K562 (cell line): ENCODE measurements around the gene ZNF598. TPM values are rescaled to one million over a fixed set of nuclear protein-coding genes. Genes with fewer than 3 reads are reported as not detected.
A peak's percentile ranks its signal among the peaks of the same experiment; 100 is the strongest.

Experiments used
- CHCHD3 ChIP-seq: fragments of 250-450 bp; sonication (Bioruptor Pico); IDR thresholded peaks from 2 replicates; pipeline ENCODE4 v2.1.2; 2022; ENCODE audit warnings: mild to moderate bottlenecking
- CSDE1 ChIP-seq, 2 experiments: fragments of 450-650 bp; IDR thresholded peaks; 2 replicates each; pipeline ENCODE4 v1.6.1; 2016; ENCODE audit warnings: mild to moderate bottlenecking in 1 of 2
- ESRRB ChIP-seq: fragments of 250-450 bp; sonication (Bioruptor Pico); IDR thresholded peaks from 2 replicates; pipeline ENCODE4 v1.5.0; 2020; ENCODE audit warnings: mild to moderate bottlenecking, moderate library complexity, borderline replicate concordance
- FOXP1 ChIP-seq: sonication (generic); formaldehyde crosslinking; IDR thresholded peaks from 2 replicates; pipeline ENCODE4 v1.8.0; 2022; ENCODE audit warnings: mild to moderate bottlenecking, missing genetic modification reagents
- GATAD2A ChIP-seq: fragments of 450-650 bp; IDR thresholded peaks from 2 replicates; pipeline ENCODE4 v1.6.1; 2017
- HNRNPLL ChIP-seq: fragments of 200-400 bp; formaldehyde crosslinking; IDR thresholded peaks from 2 replicates; pipeline ENCODE4 v1.6.1; 2017; ENCODE audit warnings: low read length, low read depth, mild to moderate bottlenecking; ENCODE audit not compliant: poor library complexity, severe bottlenecking
- KAT7 ChIP-seq: sonication (generic); formaldehyde crosslinking; IDR thresholded peaks from 2 replicates; pipeline ENCODE4 v1.8.0; 2022; ENCODE audit warnings: missing genetic modification reagents, mild to moderate bottlenecking, borderline replicate concordance
- LCOR ChIP-seq: sonication (generic); formaldehyde crosslinking; IDR thresholded peaks from 2 replicates; pipeline ENCODE4 v1.8.0; 2022; ENCODE audit warnings: mild to moderate bottlenecking, missing genetic modification reagents
- MAFF ChIP-seq: IDR thresholded peaks from 2 replicates; pipeline ENCODE4 v1.6.1; 2012; ENCODE audit warnings: low read length, improper control_type of control experiment
- MYBL2 ChIP-seq, 2 experiments: fragments of 450-650 bp in 1 of 2; sonication (generic) in 1 of 2; formaldehyde crosslinking in 1 of 2; IDR thresholded peaks; 2 replicates each; pipeline versions ENCODE4 v1.6.1 to v1.8.1; 2017 to 2022; ENCODE audit warnings: borderline replicate concordance in 1 of 2, inconsistent platforms in 1 of 2, low read depth in 1 of 2, mild to moderate bottlenecking in 1 of 2, missing genetic modification reagents in 1 of 2, moderate library complexity in 1 of 2
- NFIX ChIP-seq: fragments of 250-450 bp; sonication (Bioruptor Pico); IDR thresholded peaks from 2 replicates; pipeline ENCODE4 v1.4.0; 2020; ENCODE audit warnings: low read depth, mild to moderate bottlenecking, moderate library complexity
- NFRKB ChIP-seq: fragments of 450-650 bp; IDR thresholded peaks from 2 replicates; pipeline ENCODE4 v1.6.1; 2016; ENCODE audit warnings: low read depth
- PCBP1 ChIP-seq: fragments of 200-400 bp; formaldehyde crosslinking; IDR thresholded peaks from 2 replicates; pipeline ENCODE4 v1.6.1; 2018; ENCODE audit warnings: mild to moderate bottlenecking, low read depth, low read length; ENCODE audit not compliant: poor library complexity, severe bottlenecking
- PHF20 ChIP-seq: fragments of 450-650 bp; IDR thresholded peaks from 2 replicates; pipeline ENCODE4 v1.6.1; 2018; ENCODE audit not compliant: partially characterized antibody
- RBM25 ChIP-seq: fragments of 200-400 bp; formaldehyde crosslinking; IDR thresholded peaks from 2 replicates; pipeline ENCODE4 v1.6.1; 2018; ENCODE audit warnings: low read length, low read depth, moderate library complexity; ENCODE audit not compliant: severe bottlenecking
- RBM39 ChIP-seq: fragments of 200-400 bp; formaldehyde crosslinking; optimal IDR thresholded peaks from 2 replicates; pipeline ENCODE3; 2018; ENCODE audit warnings: low read depth, low read length
- SAP30 ChIP-seq: fragments of 200-600 bp; sonication (generic); IDR thresholded peaks from 2 replicates; pipeline ENCODE4 v1.6.1; 2012; ENCODE audit warnings: borderline replicate concordance, low read depth, mild to moderate bottlenecking, moderate library complexity, low read length, control low read depth, inconsistent platforms; ENCODE audit not compliant: insufficient read depth, poor library complexity, severe bottlenecking
- SETDB1 ChIP-seq: IDR thresholded peaks from one replicate; pipeline ENCODE4 v1.6.1; 2012; ENCODE audit warnings: low read length, control low read depth, inconsistent platforms
- SP2 ChIP-seq: IDR thresholded peaks from 2 replicates; pipeline ENCODE4 v1.6.1; 2011; ENCODE audit warnings: mild to moderate bottlenecking, low read depth, low read length, moderate library complexity; ENCODE audit not compliant: poor library complexity, severe bottlenecking; ENCODE audit errors: extremely low read depth
- TAF15 ChIP-seq: fragments of 200-400 bp; formaldehyde crosslinking; IDR thresholded peaks from 2 replicates; pipeline ENCODE4 v1.6.1; 2017; ENCODE audit warnings: mild to moderate bottlenecking, low read depth, low read length, moderate library complexity
- TEAD4 ChIP-seq, 2 experiments: sonication (generic) in 1 of 2; formaldehyde crosslinking in 1 of 2; IDR thresholded peaks; 2 replicates each; pipeline versions ENCODE4 v1.6.1 to v1.8.0; 2012 to 2022; ENCODE audit warnings: borderline replicate concordance in 1 of 2, inconsistent platforms in 1 of 2, low read length in 1 of 2, mild to moderate bottlenecking in 1 of 2, missing genetic modification reagents in 1 of 2
- ZNF121 ChIP-seq: sonication (generic); formaldehyde crosslinking; conservative IDR thresholded peaks from 2 replicates; pipeline ENCODE4 v1.8.0; 2022; ENCODE audit warnings: missing genetic modification reagents
- ZNF57 ChIP-seq: fragments of 450-650 bp; formaldehyde crosslinking; IDR thresholded peaks from 2 replicates; pipeline ENCODE4 v1.4.0; 2020; ENCODE audit warnings: mild to moderate bottlenecking, moderate library complexity
- polyA plus RNA-seq, 8 experiments: library from polyadenylated mRNA; depleted of rRNA in 4 of 8; stranded (reverse) in 5 of 8; unstranded in 3 of 8; fragments of >200 nt; fragmentation: Nextera tagmentation in 2 of 8; fragmentation: Illumina TruSeq in 1 of 8; extraction: Ambion mirVana in 2 of 8; extraction: Trizol in 1 of 8; gene quantifications; 2 replicates each; pipeline versions ENCODE4 v1.2.1 to v1.2.3, GENCODE V29; 2011 to 2014; ENCODE audit warnings: inconsistent platforms in 1 of 8, missing spikeins in 1 of 8
- total RNA-seq, 7 experiments: library from RNA; depleted of rRNA in 6 of 7; stranded (reverse); fragments of >200 nt in 6 of 7; fragmentation: Illumina TruSeq in 2 of 7; extraction: Trizol in 2 of 7; gene quantifications; 2 replicates each; pipeline versions ENCODE4 v1.2.1 to v1.2.3, GENCODE V29; 2011 to 2021; ENCODE audit warnings: low replicate concordance in 1 of 7
- TF ChIP-seq, protein P1 (sequence below): fragments of 250-450 bp; sonication (Bioruptor Pico); IDR thresholded peaks from 2 replicates; pipeline ENCODE4 v1.5.0; 2020; ENCODE audit warnings: mild to moderate bottlenecking, borderline replicate concordance
- TF ChIP-seq, protein P2 (sequence below): fragments of 450-650 bp; formaldehyde crosslinking; IDR thresholded peaks from 2 replicates; pipeline ENCODE4 v1.4.0; 2022; ENCODE audit warnings: mild to moderate bottlenecking, moderate library complexity
- TF ChIP-seq, protein P3 (sequence below): fragments of 450-650 bp; formaldehyde crosslinking; conservative IDR thresholded peaks from 2 replicates; pipeline ENCODE4 v1.4.0; 2022; ENCODE audit warnings: mild to moderate bottlenecking, missing genetic modification characterization

ZNF598 gene
- total and polyA plus RNA-seq, 9 of the 15 experiments (the other 6 are each of a cell fraction or from before 2014, with no cell fraction given), result 0.11 to 115 (median 29.6) TPM

DNA sequence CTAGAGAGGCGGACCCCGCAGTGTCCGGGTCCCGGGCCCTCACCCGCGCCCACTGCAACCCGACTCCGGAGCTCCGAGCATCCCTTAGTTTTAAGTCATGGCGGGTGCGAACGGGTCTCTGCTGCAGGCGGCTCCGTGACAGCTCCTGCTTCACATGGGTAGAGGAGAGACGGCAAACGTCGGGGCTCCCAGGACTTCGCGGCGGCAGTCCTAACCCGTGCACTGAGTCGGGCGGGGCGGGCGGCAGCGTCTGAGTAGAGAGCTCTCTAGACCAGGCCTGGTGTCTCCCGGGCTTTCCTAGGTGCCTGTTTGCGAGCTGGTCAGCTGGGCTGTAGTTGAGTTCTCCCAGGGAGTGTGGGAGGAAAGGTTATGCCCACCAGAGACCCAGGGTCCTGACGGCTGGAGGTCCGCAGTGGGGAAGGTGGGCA, 38.5 kb upstream of the ZNF598 start (continued):
- TF ChIP-seq, protein P1, sequence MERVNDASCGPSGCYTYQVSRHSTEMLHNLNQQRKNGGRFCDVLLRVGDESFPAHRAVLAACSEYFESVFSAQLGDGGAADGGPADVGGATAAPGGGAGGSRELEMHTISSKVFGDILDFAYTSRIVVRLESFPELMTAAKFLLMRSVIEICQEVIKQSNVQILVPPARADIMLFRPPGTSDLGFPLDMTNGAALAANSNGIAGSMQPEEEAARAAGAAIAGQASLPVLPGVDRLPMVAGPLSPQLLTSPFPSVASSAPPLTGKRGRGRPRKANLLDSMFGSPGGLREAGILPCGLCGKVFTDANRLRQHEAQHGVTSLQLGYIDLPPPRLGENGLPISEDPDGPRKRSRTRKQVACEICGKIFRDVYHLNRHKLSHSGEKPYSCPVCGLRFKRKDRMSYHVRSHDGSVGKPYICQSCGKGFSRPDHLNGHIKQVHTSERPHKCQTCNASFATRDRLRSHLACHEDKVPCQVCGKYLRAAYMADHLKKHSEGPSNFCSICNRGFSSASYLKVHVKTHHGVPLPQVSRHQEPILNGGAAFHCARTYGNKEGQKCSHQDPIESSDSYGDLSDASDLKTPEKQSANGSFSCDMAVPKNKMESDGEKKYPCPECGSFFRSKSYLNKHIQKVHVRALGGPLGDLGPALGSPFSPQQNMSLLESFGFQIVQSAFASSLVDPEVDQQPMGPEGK (CRISPR knock-in tag), result no peak
- TF ChIP-seq KAT7 (CRISPR knock-in tag) (peak; percentile 44; the same call in 1 of the 2 replicates), ESRRB (CRISPR knock-in tag) (no peak), ZNF121 (CRISPR knock-in tag) (no peak), LCOR (no peak), NFRKB (no peak), SP2 (no peak), MYBL2 (IDR thresholded peaks at IDR 0.05; ENCODE audit: low read depth) (no peak), MYBL2 (CRISPR knock-in tag; IDR thresholded peaks at IDR 0.05; ENCODE audit: borderline replicate concordance) (no peak), PCBP1 (no peak), TAF15 (no peak), RBM25 (no peak), NFIX (CRISPR knock-in tag) (no peak), HNRNPLL (no peak), SETDB1 (no peak), PHF20 (no peak), SAP30 (no peak), ZNF57 (CRISPR knock-in tag) (no peak), TEAD4 (IDR thresholded peaks at IDR 0.05; ENCODE audit: low read length) (no peak), TEAD4 (CRISPR knock-in tag; IDR thresholded peaks at IDR 0.05; ENCODE audit: borderline replicate concordance) (no peak), GATAD2A (no peak), FOXP1 (CRISPR knock-in tag) (no peak), CSDE1 (IDR thresholded peaks at IDR 0.05) (no peak), CHCHD3 (CRISPR knock-in tag) (no peak), RBM39 (no peak), MAFF (no peak)
- TF ChIP-seq, protein P2, sequence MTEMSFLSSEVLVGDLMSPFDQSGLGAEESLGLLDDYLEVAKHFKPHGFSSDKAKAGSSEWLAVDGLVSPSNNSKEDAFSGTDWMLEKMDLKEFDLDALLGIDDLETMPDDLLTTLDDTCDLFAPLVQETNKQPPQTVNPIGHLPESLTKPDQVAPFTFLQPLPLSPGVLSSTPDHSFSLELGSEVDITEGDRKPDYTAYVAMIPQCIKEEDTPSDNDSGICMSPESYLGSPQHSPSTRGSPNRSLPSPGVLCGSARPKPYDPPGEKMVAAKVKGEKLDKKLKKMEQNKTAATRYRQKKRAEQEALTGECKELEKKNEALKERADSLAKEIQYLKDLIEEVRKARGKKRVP (CRISPR knock-in tag), result no peak
- TF ChIP-seq, protein P3, sequence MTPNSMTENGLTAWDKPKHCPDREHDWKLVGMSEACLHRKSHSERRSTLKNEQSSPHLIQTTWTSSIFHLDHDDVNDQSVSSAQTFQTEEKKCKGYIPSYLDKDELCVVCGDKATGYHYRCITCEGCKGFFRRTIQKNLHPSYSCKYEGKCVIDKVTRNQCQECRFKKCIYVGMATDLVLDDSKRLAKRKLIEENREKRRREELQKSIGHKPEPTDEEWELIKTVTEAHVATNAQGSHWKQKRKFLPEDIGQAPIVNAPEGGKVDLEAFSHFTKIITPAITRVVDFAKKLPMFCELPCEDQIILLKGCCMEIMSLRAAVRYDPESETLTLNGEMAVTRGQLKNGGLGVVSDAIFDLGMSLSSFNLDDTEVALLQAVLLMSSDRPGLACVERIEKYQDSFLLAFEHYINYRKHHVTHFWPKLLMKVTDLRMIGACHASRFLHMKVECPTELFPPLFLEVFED (CRISPR knock-in tag), result no peak
